GM23338 (cell line): Measurements from ENCODE around the gene RIMS3. TPM values are rescaled to one million over a fixed set of nuclear protein-coding genes. Genes with fewer than 3 reads are reported as not detected.

Source experiments
- ATAC-seq: fragments of 200-7000 bp; cut with Tn5 transposase; 3 replicates; pipeline ENCODE4 v1.9.1; 2020
- DNase-seq: peaks from one replicate; pipeline ENCODE4 v3.0.0-alpha.2; 2015; ENCODE audit warnings: low spot score
- H2AFZ ChIP-seq: fragments of 200-600 bp; sonication (generic); 2 replicates; pipeline ENCODE4 v1.8.0; 2016; ENCODE audit warnings: antibody characterized with exemption, mild to moderate bottlenecking, moderate library complexity
- H3F3A ChIP-seq: fragments of 200-600 bp; sonication (generic); replicated peaks from 2 replicates; pipeline ENCODE4 v1.8.0; 2017; ENCODE audit warnings: antibody characterized with exemption, mixed run types, low read depth
- H3K27ac ChIP-seq: fragments of 200-600 bp; sonication (generic); 2 replicates; pipeline ENCODE4 v1.6.1; 2016; ENCODE audit warnings: low read depth
- H3K27me3 ChIP-seq: fragments of 200-600 bp; sonication (generic); 2 replicates; pipeline ENCODE4 v1.8.0; 2016; ENCODE audit warnings: mild to moderate bottlenecking, mixed run types, moderate library complexity; ENCODE audit not compliant: insufficient read depth
- H3K36me3 ChIP-seq: fragments of 200-600 bp; sonication (generic); 2 replicates; pipeline ENCODE4 v1.8.0; 2016; ENCODE audit warnings: mild to moderate bottlenecking; ENCODE audit not compliant: insufficient read depth
- H3K4me1 ChIP-seq: fragments of 200-600 bp; sonication (generic); 2 replicates; pipeline ENCODE4 v1.8.0; 2016; ENCODE audit warnings: mild to moderate bottlenecking, moderate library complexity; ENCODE audit not compliant: insufficient read depth
- H3K4me2 ChIP-seq: fragments of 200-600 bp; sonication (generic); 2 replicates; pipeline ENCODE4 v1.7.1; 2017; ENCODE audit warnings: mixed run types
- H3K4me3 ChIP-seq: fragments of 200-600 bp; sonication (generic); 2 replicates; pipeline ENCODE4 v1.6.1; 2016; ENCODE audit warnings: mixed run types
- H3K79me2 ChIP-seq: fragments of 200-600 bp; sonication (generic); replicated peaks from 2 replicates; pipeline ENCODE4 v1.8.0; 2017; ENCODE audit warnings: mild to moderate bottlenecking; ENCODE audit not compliant: insufficient read depth
- H3K9me2 ChIP-seq: fragments of 200-600 bp; sonication (generic); 2 replicates; pipeline ENCODE4 v1.8.0; 2017; ENCODE audit not compliant: insufficient read depth
- H4K20me1 ChIP-seq: fragments of 200-600 bp; sonication (generic); replicated peaks from 2 replicates; pipeline ENCODE4 v1.8.0; 2017; ENCODE audit warnings: mild to moderate bottlenecking; ENCODE audit not compliant: insufficient read depth
- H3K27ac Mint-ChIP-seq: 2 replicates; pipeline ENCODE4 v1.8.0; 2020; ENCODE audit warnings: inconsistent platforms, mild to moderate bottlenecking, moderate library complexity, mixed read lengths
- H3K27me3 Mint-ChIP-seq: 3 replicates; pipeline ENCODE4 v1.8.0; 2022; ENCODE audit warnings: low read depth, mild to moderate bottlenecking, moderate library complexity, mixed read lengths, inconsistent platforms; ENCODE audit not compliant: insufficient read depth, poor library complexity
- H3K36me3 Mint-ChIP-seq: 3 replicates; pipeline ENCODE4 v1.8.0; 2021; ENCODE audit warnings: low read depth, mild to moderate bottlenecking, inconsistent platforms, moderate library complexity, mixed read lengths
- H3K4me1 Mint-ChIP-seq: 3 replicates; pipeline ENCODE4 v1.8.0; 2020; ENCODE audit warnings: mild to moderate bottlenecking, inconsistent platforms, mixed read lengths
- H3K4me3 Mint-ChIP-seq: 3 replicates; pipeline ENCODE4 v1.8.0; 2021; ENCODE audit warnings: moderate library complexity, mild to moderate bottlenecking, inconsistent platforms, mixed read lengths
- H3K9me3 Mint-ChIP-seq: 3 replicates; pipeline ENCODE4 v1.8.0; 2020; ENCODE audit warnings: moderate library complexity, mild to moderate bottlenecking, inconsistent platforms, mixed read lengths
- EZH2 ChIP-seq: fragments of 200-600 bp; sonication (generic); IDR thresholded peaks from one replicate; pipeline ENCODE4 v1.8.0; 2017; ENCODE audit warnings: antibody characterized with exemption, mild to moderate bottlenecking, low read depth; ENCODE audit not compliant: unreplicated experiment
- EZH2phosphoT487 ChIP-seq: fragments of 200-600 bp; sonication (generic); IDR thresholded peaks from one replicate; pipeline ENCODE4 v1.8.1; 2018; ENCODE audit warnings: antibody characterized with exemption; ENCODE audit not compliant: unreplicated experiment
- NANOG ChIP-seq: IDR thresholded peaks from 2 replicates; pipeline ENCODE4 v1.6.1; 2016; ENCODE audit warnings: antibody characterized with exemption, borderline replicate concordance
- POLR2AphosphoS5 ChIP-seq: IDR thresholded peaks from 2 replicates; pipeline ENCODE4 v1.6.1; 2016; ENCODE audit warnings: antibody characterized with exemption, low read depth
- STAT1 ChIP-seq: IDR thresholded peaks from one replicate; pipeline ENCODE4 v1.6.1; 2016; ENCODE audit warnings: antibody characterized with exemption; ENCODE audit not compliant: unreplicated experiment
- ZNF114 ChIP-seq: fragments of 250-450 bp; sonication (Bioruptor Pico); IDR thresholded peaks from 2 replicates; pipeline ENCODE4 v1.5.0; 2020; ENCODE audit warnings: mild to moderate bottlenecking, moderate library complexity
- ZNF331 ChIP-seq: fragments of 250-450 bp; sonication (Bioruptor Pico); IDR thresholded peaks from 2 replicates; pipeline ENCODE4 v1.5.0; 2020; ENCODE audit warnings: low read depth, mild to moderate bottlenecking, moderate library complexity
- polyA plus RNA-seq: library from polyadenylated mRNA; unstranded; fragments of >200 nt; fragmentation: Nextera tagmentation; extraction: Ambion mirVana; gene quantifications from 2 replicates; pipeline ENCODE4 v1.2.1, GENCODE V29; 2016
- total RNA-seq: library from RNA; depleted of rRNA; stranded (reverse); fragments of >200 nt; shearing (Covaris generic); gene quantifications from 2 replicates; pipeline ENCODE4 v1.2.3, GENCODE V29; 2014
- TF ChIP-seq, protein P1 (sequence below): IDR thresholded peaks from 2 replicates; pipeline ENCODE4 v1.6.1; 2016; ENCODE audit warnings: antibody characterized with exemption
- TF ChIP-seq, protein P2 (sequence below): fragments of 250-450 bp; sonication (Bioruptor Pico); IDR thresholded peaks from 2 replicates; pipeline ENCODE4 v1.5.0; 2020; ENCODE audit warnings: mild to moderate bottlenecking, moderate library complexity
- TF ChIP-seq, protein P3 (sequence below), 2 experiments: fragments of 200-600 bp in 1 of 2; sonication (generic) in 1 of 2; conservative IDR thresholded peaks; 2 replicates each; pipeline versions ENCODE4 v1.5.1 to v1.6.1; 2016 to 2017; ENCODE audit warnings: antibody characterized with exemption in 2 of 2, low read depth in 2 of 2, mild to moderate bottlenecking in 2 of 2, moderate library complexity in 1 of 2

The RIMS3 gene
- total and polyA plus RNA-seq, 2 experiments from 2014 or later: 8.7 to 27.2 TPM

DNA sequence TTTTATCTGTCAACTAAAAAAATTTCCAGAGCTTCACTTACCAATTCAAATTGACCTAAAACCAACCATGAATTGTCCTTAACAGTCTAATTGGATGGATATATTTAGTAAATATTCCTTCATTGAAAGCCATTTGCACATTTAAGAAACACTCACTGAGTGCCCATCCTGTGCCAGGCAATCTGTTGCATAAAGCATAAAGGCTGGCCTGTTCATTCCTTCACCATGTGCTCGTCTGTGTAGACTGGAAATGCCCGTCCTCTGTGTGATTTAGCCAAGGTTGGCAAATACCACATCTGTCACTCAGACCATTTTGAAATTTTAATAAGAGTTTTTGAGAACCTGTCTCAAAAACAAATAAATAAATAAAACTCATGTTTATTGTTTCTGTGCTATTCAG is 76.9 kb downstream of the RIMS3 start:
- DNase-seq (no peak), ATAC-seq (no peak)
- H3K36me3 Mint-ChIP-seq: no peaks in the 10 kb centered on the region
- peaks cover 4% of the 10 kb centered on the region for H3K27me3 Mint-ChIP-seq
- Histone ChIP-seq H3K27me3 (no peaks in the 10 kb centered on the region), H3K36me3 (no peaks in the 10 kb centered on the region), H3K79me2 (no peaks in the 10 kb centered on the region), H2AFZ (no peak overlapping the region), H3K4me3 (no peak overlapping the region), H3F3A (no peaks in the 10 kb centered on the region), H3K27ac (no peak overlapping the region), H3K9me2 (no peaks in the 10 kb centered on the region), H3K4me2 (no peak overlapping the region), H3K4me1 (no peaks in the 10 kb centered on the region), H4K20me1 (no peaks in the 10 kb centered on the region)
- H3K9me3 Mint-ChIP-seq: no peaks in the 10 kb centered on the region
- no peak overlapping the region for H3K27ac Mint-ChIP-seq
- TF ChIP-seq EZH2 (no peak), ZNF114 (no peak), NANOG (no peak)
- TF ChIP-seq, protein P1, sequence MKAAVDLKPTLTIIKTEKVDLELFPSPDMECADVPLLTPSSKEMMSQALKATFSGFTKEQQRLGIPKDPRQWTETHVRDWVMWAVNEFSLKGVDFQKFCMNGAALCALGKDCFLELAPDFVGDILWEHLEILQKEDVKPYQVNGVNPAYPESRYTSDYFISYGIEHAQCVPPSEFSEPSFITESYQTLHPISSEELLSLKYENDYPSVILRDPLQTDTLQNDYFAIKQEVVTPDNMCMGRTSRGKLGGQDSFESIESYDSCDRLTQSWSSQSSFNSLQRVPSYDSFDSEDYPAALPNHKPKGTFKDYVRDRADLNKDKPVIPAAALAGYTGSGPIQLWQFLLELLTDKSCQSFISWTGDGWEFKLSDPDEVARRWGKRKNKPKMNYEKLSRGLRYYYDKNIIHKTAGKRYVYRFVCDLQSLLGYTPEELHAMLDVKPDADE: no peak
- no peak overlapping the region for H3K4me3 Mint-ChIP-seq
- H3K4me1 Mint-ChIP-seq: no peaks in the 10 kb centered on the region; the same call in 2 of the 3 replicates

DNA sequence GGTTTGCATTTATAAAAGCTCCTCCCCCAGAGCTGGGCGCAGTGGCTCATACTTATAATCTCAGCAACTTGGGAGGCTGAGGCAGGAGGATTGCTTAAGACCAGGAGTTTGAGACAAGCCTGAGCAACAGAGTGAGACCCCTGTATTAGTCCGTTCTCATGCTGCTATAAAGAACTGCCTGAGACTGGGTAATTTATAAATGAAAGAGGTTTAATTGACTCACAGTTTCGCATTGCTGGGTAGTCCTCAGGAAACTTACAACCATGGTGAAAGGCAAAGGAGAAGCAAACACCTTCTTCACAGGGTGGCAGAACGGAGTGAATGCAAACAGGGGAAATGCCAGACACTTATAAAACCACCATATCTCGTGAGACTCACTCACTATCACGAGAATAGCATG is 81.5 kb downstream of the RIMS3 start:
- Histone ChIP-seq H3F3A (no peaks in the 10 kb centered on the region), H3K9me2 (no peaks in the 10 kb centered on the region), H2AFZ (no peak overlapping the region), H3K36me3 (no peaks in the 10 kb centered on the region), H4K20me1 (no peaks in the 10 kb centered on the region), H3K27me3 (no peaks in the 10 kb centered on the region), H3K79me2 (no peaks in the 10 kb centered on the region), H3K27ac (no peak overlapping the region), H3K4me2 (no peak overlapping the region), H3K4me1 (no peaks in the 10 kb centered on the region), H3K4me3 (no peak overlapping the region)
- Mint-ChIP-seq H3K9me3 (no peaks in the 10 kb centered on the region), H3K27me3 (peaks cover 4% of the 10 kb centered on the region), H3K4me1 (no peaks in the 10 kb centered on the region), H3K4me3 (no peak overlapping the region), H3K27ac (no peak overlapping the region), H3K36me3 (no peaks in the 10 kb centered on the region)
- DNase-seq: peak; percentile 16
- no peak; the same call in 1 of the 3 replicates for ATAC-seq
- TF ChIP-seq, protein P2, sequence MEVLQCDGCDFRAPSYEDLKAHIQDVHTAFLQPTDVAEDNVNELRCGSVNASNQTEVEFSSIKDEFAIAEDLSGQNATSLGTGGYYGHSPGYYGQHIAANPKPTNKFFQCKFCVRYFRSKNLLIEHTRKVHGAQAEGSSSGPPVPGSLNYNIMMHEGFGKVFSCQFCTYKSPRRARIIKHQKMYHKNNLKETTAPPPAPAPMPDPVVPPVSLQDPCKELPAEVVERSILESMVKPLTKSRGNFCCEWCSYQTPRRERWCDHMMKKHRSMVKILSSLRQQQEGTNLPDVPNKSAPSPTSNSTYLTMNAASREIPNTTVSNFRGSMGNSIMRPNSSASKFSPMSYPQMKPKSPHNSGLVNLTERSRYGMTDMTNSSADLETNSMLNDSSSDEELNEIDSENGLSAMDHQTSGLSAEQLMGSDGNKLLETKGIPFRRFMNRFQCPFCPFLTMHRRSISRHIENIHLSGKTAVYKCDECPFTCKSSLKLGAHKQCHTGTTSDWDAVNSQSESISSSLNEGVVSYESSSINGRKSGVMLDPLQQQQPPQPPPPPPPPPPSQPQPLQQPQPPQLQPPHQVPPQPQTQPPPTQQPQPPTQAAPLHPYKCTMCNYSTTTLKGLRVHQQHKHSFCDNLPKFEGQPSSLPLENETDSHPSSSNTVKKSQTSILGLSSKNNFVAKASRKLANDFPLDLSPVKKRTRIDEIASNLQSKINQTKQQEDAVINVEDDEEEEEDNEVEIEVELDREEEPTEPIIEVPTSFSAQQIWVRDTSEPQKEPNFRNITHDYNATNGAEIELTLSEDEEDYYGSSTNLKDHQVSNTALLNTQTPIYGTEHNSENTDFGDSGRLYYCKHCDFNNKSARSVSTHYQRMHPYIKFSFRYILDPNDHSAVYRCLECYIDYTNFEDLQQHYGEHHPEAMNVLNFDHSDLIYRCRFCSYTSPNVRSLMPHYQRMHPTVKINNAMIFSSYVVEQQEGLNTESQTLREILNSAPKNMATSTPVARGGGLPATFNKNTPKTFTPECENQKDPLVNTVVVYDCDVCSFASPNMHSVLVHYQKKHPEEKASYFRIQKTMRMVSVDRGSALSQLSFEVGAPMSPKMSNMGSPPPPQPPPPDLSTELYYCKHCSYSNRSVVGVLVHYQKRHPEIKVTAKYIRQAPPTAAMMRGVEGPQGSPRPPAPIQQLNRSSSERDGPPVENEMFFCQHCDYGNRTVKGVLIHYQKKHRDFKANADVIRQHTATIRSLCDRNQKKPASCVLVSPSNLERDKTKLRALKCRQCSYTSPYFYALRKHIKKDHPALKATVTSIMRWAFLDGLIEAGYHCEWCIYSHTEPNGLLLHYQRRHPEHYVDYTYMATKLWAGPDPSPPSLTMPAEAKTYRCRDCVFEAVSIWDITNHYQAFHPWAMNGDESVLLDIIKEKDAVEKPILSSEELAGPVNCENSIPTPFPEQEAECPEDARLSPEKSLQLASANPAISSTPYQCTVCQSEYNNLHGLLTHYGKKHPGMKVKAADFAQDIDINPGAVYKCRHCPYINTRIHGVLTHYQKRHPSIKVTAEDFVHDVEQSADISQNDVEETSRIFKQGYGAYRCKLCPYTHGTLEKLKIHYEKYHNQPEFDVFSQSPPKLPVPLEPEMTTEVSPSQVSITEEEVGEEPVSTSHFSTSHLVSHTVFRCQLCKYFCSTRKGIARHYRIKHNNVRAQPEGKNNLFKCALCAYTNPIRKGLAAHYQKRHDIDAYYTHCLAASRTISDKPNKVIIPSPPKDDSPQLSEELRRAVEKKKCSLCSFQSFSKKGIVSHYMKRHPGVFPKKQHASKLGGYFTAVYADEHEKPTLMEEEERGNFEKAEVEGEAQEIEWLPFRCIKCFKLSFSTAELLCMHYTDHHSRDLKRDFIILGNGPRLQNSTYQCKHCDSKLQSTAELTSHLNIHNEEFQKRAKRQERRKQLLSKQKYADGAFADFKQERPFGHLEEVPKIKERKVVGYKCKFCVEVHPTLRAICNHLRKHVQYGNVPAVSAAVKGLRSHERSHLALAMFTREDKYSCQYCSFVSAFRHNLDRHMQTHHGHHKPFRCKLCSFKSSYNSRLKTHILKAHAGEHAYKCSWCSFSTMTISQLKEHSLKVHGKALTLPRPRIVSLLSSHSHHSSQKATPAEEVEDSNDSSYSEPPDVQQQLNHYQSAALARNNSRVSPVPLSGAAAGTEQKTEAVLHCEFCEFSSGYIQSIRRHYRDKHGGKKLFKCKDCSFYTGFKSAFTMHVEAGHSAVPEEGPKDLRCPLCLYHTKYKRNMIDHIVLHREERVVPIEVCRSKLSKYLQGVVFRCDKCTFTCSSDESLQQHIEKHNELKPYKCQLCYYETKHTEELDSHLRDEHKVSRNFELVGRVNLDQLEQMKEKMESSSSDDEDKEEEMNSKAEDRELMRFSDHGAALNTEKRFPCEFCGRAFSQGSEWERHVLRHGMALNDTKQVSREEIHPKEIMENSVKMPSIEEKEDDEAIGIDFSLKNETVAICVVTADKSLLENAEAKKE (CRISPR knock-in tag): no peak
- TF ChIP-seq EZH2phosphoT487 (no peak), STAT1 (no peak), ZNF114 (no peak), NANOG (no peak), EZH2 (no peak), ZNF331 (CRISPR knock-in tag) (no peak), POLR2AphosphoS5 (no peak)
- TF ChIP-seq, protein P1: no peak
- TF ChIP-seq, protein P3, sequence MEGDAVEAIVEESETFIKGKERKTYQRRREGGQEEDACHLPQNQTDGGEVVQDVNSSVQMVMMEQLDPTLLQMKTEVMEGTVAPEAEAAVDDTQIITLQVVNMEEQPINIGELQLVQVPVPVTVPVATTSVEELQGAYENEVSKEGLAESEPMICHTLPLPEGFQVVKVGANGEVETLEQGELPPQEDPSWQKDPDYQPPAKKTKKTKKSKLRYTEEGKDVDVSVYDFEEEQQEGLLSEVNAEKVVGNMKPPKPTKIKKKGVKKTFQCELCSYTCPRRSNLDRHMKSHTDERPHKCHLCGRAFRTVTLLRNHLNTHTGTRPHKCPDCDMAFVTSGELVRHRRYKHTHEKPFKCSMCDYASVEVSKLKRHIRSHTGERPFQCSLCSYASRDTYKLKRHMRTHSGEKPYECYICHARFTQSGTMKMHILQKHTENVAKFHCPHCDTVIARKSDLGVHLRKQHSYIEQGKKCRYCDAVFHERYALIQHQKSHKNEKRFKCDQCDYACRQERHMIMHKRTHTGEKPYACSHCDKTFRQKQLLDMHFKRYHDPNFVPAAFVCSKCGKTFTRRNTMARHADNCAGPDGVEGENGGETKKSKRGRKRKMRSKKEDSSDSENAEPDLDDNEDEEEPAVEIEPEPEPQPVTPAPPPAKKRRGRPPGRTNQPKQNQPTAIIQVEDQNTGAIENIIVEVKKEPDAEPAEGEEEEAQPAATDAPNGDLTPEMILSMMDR (conservative IDR thresholded peaks at IDR 0.05; ENCODE audit: low read depth in 2 of 2): no peak
